Esophagus squamous epithelium (tissue), 5 donors: ENCODE results near the gene FGFBP2. TPM values are rescaled to one million over a fixed set of nuclear protein-coding genes. Genes with fewer than 3 reads are reported as not detected.

Experiments
- DNase-seq: peaks from one replicate; lab custom pipeline; 2025; lab: John Stamatoyannopoulos, UW
- H3K27ac ChIP-seq, 4 donors: fragments of 200-600 bp; sonication (generic); one replicate each; pipeline ENCODE4 v1.5.1; 2016 to 2019; ENCODE audit warnings: mild to moderate bottlenecking in 1 of 4
- H3K27me3 ChIP-seq, 4 donors: fragments of 200-600 bp; sonication (generic); 1 replicate in 3 of 4; 2 replicates in 1 of 4; pipeline versions ENCODE4 v1.5.1 to v1.6.0; 2017 to 2021; ENCODE audit warnings: antibody characterized with exemption in 1 of 4
- H3K36me3 ChIP-seq, 3 donors: fragments of 200-600 bp; sonication (generic); one replicate each; pipeline ENCODE4 v1.5.1; 2016 to 2019
- H3K4me1 ChIP-seq, 3 donors: fragments of 200-600 bp; sonication (generic); one replicate each; pipeline ENCODE4 v1.5.1; 2017 to 2019
- H3K4me3 ChIP-seq, 4 donors: fragments of 200-600 bp; sonication (generic); 1 replicate in 3 of 4; 2 replicates in 1 of 4; pipeline ENCODE4 v1.5.1; 2016 to 2019; ENCODE audit warnings: mild to moderate bottlenecking in 2 of 4, moderate library complexity in 1 of 4
- H3K9me3 ChIP-seq, 3 donors: fragments of 200-600 bp; sonication (generic); one replicate each; pipeline ENCODE4 v1.5.1; 2016 to 2019
- POLR2A ChIP-seq, 4 donors: fragments of 450-650 bp; IDR thresholded peaks; one replicate each; pipeline ENCODE4 v1.6.1; 2017; ENCODE audit warnings: antibody characterized with exemption in 4 of 4, mild to moderate bottlenecking in 4 of 4, moderate library complexity in 3 of 4
- WGBS, 2 donors: methylation state at CpG; one replicate each; pipeline ENCODE4 v1.1.5; 2018; 5-methylcytosine and 5-hydroxymethylcytosine counted together
- intact Hi-C: fragments of 100-400 bp; cut with DNase I; formaldehyde crosslinking; loops from one replicate; pipeline ENCODE4 v1.15.0; 2022
- total RNA-seq, 4 donors: library from RNA; depleted of rRNA; stranded (reverse); fragments of >200 nt; gene quantifications; one replicate each; pipeline ENCODE4 v1.1.0, GENCODE V29; 2016
- TF ChIP-seq, protein P1 (sequence below), 6 experiments: fragments of 450-650 bp in 4 of 6; fragments of 200-600 bp in 2 of 6; sonication (generic) in 2 of 6; IDR thresholded peaks; one replicate each; pipeline ENCODE4 v1.5.1; 2016 to 2019; ENCODE audit warnings: antibody characterized with exemption in 6 of 6, mild to moderate bottlenecking in 4 of 6, moderate library complexity in 4 of 6
- donor health status: DM: yes; HTN: yes; CAD: no.

Gene FGFBP2
- total RNA-seq, 4 donors from 2014 or later: not detected

- intact Hi-C loops: no loop called here
- WGBS, 2 donors: 31 to 43% methylated on average over 4 of the region's 4 CpGs
- H3K4me1 ChIP-seq: peaks cover 0 to 30% (median 7%) of the 10 kb centered on the region in 3 donors
- peak within 1 kb of the TSS; percentile 73 to 87 (median 84) for H3K27ac ChIP-seq
- no peak for DNase-seq
- no peaks in the 10 kb centered on the region for H3K9me3 ChIP-seq
- H3K27me3 ChIP-seq: peaks cover 0 to 7% (median 0%) of the 10 kb centered on the region in 4 donors
- TF ChIP-seq, protein P1, sequence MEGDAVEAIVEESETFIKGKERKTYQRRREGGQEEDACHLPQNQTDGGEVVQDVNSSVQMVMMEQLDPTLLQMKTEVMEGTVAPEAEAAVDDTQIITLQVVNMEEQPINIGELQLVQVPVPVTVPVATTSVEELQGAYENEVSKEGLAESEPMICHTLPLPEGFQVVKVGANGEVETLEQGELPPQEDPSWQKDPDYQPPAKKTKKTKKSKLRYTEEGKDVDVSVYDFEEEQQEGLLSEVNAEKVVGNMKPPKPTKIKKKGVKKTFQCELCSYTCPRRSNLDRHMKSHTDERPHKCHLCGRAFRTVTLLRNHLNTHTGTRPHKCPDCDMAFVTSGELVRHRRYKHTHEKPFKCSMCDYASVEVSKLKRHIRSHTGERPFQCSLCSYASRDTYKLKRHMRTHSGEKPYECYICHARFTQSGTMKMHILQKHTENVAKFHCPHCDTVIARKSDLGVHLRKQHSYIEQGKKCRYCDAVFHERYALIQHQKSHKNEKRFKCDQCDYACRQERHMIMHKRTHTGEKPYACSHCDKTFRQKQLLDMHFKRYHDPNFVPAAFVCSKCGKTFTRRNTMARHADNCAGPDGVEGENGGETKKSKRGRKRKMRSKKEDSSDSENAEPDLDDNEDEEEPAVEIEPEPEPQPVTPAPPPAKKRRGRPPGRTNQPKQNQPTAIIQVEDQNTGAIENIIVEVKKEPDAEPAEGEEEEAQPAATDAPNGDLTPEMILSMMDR (IDR thresholded peaks at IDR 0.05): no peak
- TF ChIP-seq POLR2A (IDR thresholded peaks at IDR 0.05): no peak
- peak within 1 kb of the TSS; percentile 30 to 56 (median 53) for H3K4me3 ChIP-seq
- peaks cover 0 to 18% (median 0%) of the 10 kb centered on the region in 3 donors for H3K36me3 ChIP-seq
These were observed 24.3 kb downstream of the FGFBP2 start, which contains the start of gene FGFBP1 for GRCh38 chr4:15938640-15939039. Gene FGFBP1, minus strand, starts transcription at chr4:15938740. Its CDS starts 2,108 bp downstream, at chr4:15936632.

- no peaks in the 10 kb centered on the region for H3K9me3 ChIP-seq
- H3K4me3 ChIP-seq: peak overlapping the region; percentile 30 to 56 (median 53)
- TF ChIP-seq, protein P1 (IDR thresholded peaks at IDR 0.05): no peak
- TF ChIP-seq POLR2A (IDR thresholded peaks at IDR 0.05): peak in 2 of 4 donors; percentile 64
- H3K27me3 ChIP-seq: peaks cover 0 to 7% (median 0%) of the 10 kb centered on the region in 4 donors
- H3K36me3 ChIP-seq: peaks cover 0 to 18% (median 0%) of the 10 kb centered on the region in 3 donors
- H3K27ac ChIP-seq: peak overlapping the region; percentile 70 to 87 (median 84)
- no peak for DNase-seq
- intact Hi-C loops: no loop called here
- H3K4me1 ChIP-seq: peaks cover 0 to 30% (median 7%) of the 10 kb centered on the region in 3 donors
- 17 to 28% methylated on average over 5 to 7 of the region's 8 CpGs for WGBS, 2 donors
These were observed 24.8 kb downstream of the FGFBP2 start for GRCh38 chr4:15938182-15938581.

GRCh38 chr4:15936495-15936894, 26.5 kb downstream of the FGFBP2 start:
- DNase-seq: no peak
- Histone ChIP-seq H3K36me3 (peaks cover 0 to 18% (median 0%) of the 10 kb centered on the region in 3 donors), H3K4me3 (peak overlapping the region; percentile 30 to 56 (median 53)), H3K9me3 (no peaks in the 10 kb centered on the region), H3K4me1 (peaks cover 0 to 30% (median 7%) of the 10 kb centered on the region in 3 donors), H3K27ac (peak overlapping the region; percentile 38 to 87 (median 84)), H3K27me3 (peaks cover 0 to 7% (median 0%) of the 10 kb centered on the region in 4 donors)
- intact Hi-C loops: no loop called here
- WGBS, 2 donors: 30 to 33% methylated on average over 4 of the region's 4 CpGs
- peak in 1 of 4 donors; percentile 38 for TF ChIP-seq POLR2A (IDR thresholded peaks at IDR 0.05)
- TF ChIP-seq, protein P1 (IDR thresholded peaks at IDR 0.05): peak in 2 of 6 experiments; percentile 10 to 30

DNA sequence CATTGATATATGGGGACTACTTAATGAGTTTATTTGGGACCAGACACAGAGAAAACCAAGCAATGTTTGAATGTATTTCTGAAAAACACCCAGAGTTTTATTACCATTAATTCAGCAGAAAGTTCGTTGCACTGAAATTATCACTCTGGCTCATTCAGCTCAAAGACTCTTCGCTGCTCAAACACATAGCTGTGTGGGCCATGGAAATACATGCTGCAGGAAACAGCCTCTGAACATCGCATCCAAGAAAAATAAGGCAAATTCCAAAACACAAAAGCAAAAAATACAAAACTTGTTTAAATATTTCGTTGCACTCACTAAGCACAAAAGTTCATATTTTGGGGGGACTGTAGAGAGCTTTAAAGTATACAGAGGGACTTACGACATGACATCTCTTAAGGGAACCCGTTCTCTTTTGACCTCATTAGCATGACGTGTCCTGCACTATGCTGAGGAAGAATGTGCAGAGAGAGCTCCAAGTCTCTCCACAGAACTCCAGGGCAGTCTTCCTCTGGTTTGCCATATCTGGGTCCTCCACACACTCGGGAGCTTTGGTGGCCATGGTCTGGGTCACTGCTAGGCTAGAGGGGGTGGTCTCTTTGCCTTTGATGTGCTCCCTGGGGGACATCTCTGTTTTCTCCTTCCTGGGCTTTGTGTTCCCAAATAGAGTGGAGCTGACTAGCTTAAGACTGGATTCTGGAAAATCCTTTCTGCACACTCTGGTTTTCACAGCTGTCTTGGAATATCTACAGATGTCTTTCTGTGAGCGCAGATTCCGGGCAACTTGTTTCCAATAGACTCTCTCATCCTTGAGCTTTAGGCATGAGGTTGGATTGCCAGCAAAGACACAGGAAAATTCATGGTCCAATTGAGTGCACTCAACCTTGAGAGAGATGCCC, 27.2 kb downstream of the FGFBP2 start:
- H3K36me3 ChIP-seq: peaks cover 0 to 18% (median 0%) of the 10 kb centered on the region in 3 donors
- no peak for DNase-seq
- intact Hi-C loops: no loop called here
- TF ChIP-seq, protein P1 (IDR thresholded peaks at IDR 0.05): no peak
- no peak for TF ChIP-seq POLR2A (IDR thresholded peaks at IDR 0.05)
- 52 to 73% methylated on average over 6 to 10 of the region's 10 CpGs for WGBS, 2 donors
- peaks cover 0 to 7% (median 0%) of the 10 kb centered on the region in 4 donors for H3K27me3 ChIP-seq
- H3K4me1 ChIP-seq: peaks cover 0 to 30% (median 7%) of the 10 kb centered on the region in 3 donors
- peak overlapping the region; percentile 30 to 56 (median 53) for H3K4me3 ChIP-seq
- peak overlapping the region in 3 of 4 donors; percentile 58 to 87 (median 80) for H3K27ac ChIP-seq
- no peaks in the 10 kb centered on the region for H3K9me3 ChIP-seq
